CD4-positive, alpha-beta T cell treated with Interleukin-21 for 1 hour (primary cell): ENCODE results near the gene SLCO3A1.

Experiments used
- DNase-seq: peaks from one replicate; pipeline ENCODE4 v3.0.0-alpha.2; 2020

SLCO3A1 gene

GRCh38 chr15:92076541-92076940, 223.0 kb downstream of the SLCO3A1 start:
- no peak for DNase-seq

- DNase-seq, result peak; percentile 70
These were observed 224.0 kb downstream of the SLCO3A1 start for GRCh38 chr15:92077353-92078085.

DNA sequence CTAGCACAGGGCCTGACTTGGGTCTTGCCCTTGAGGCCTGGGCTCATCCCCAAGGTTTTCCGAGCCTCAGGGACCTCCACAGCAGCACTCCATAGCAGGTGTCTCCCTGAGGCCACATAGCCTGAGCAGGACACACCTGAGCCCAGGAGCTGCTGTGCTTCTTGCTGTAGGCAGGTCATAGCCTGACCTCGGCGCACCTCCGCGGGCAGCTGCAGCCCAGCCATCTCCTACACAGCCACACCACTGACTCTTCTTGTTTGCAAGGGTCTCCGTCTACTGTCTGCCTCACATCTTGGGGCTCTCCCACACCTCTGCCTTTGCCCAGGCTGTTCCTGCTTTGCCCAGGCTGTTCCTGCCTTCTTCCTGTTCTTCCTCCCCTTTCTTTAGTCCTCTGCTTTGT, 224.8 kb downstream of the SLCO3A1 start:
- no peak for DNase-seq

DNA sequence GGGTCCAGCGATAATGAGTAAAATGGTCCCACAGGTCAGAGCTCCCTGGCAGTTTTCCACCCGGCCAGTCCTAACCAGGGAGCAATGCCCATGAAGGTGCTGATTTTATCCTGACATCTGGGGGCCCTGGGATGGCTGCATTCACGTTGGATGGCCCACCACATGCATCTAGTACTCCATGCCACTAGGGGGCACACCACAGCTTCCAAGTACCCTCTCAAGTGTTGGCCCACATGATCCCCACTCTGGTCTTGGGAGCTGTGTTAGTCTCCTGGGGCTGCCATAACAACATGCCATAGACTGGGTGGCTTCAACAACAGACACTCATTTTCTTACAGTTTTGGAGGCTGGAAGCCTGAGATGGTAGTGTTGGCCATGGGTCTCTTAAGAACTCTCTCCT, 225.5 kb downstream of the SLCO3A1 start:
- DNase-seq, result peak; percentile 24

DNA sequence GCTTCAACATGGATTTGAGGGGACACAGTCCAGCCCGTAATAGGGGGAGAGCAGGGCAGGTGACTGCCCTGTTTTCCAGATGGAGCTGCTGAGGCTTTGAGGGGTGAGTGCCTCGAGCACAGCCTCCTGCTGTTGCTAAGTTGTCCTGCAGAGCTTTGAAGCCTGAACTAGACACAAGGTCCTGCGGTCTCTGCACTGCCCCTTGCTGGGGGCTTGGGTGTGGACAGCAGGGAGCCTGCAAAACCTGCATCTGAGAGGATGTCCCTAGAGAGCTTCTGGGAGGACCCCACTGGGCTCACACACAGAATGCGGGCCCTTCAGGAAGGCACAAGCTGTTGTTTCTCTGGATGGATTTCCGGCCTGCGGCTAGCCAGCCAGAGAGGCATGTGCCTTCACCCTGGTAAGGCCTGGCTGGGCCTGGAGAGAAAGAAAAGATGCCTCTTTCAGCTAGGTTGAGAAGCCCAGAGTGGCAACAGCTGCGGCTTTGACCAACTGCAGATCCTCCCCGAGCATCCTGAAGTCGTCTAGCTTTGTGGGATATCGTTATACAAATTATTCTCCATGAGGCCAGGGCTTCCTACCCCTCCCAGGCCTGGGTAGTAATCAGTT, 226.2 kb downstream of the SLCO3A1 start:
- DNase-seq, result no peak

DNA sequence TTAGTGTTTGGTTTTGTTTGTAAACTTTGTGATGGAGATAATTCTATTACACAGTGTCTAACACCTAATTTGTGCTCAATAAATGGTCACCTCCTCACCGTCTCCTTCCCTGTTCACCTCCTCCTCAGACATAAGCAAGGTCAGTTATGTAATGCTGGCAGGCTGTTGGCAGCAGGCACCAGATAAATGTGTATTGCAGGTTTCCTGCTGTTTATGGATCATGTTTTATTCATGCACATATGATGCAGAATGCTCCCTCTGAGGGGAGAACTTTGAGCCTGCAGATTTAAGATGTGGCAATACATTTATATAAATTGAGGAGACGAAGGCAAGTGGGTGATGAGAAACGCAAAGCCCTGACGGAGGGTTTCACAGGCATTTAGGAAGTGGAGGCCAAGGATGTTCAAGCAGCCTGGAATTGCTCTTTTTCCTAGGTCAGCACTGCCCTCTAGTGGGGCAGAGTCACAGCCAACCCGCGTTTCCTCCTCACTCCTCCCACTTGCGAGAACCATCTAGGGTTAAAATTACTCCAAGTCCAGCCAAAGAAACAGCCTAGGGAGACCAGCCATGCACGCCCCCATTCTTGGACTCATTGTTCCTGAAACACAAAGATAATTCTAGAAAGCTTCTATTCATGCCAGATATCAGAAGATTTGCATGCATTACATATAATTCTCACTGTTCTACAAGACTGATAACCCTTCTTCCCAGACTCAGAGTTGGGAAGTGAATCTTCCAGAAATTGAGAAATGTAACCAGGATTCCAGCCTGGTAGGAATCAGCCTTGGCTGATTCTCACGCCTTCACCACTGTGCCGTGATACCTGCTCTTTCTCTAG, 228.7 kb downstream of the SLCO3A1 start:
- peak; percentile 54 for DNase-seq

- no peak for DNase-seq
These were observed 229.7 kb downstream of the SLCO3A1 start for GRCh38 chr15:92083190-92083589.

DNA sequence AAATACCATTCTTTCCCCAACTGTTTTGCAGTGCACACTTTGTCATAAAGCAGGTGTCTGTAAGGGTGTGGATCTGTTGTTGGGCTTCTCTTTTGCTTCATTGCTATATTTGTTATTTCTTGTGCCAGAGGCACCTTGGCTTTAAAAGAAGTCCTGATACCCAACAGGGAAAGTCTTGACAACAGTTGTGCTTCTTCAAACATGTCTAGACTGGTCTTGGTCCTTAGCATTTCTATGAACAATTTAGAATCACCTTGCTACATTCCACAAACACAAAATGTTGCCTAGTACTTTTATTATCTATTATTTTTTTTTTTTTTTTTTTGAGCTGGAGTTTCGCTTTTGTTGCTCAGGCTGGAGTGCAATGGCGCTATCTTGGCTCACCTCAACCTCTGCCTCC, 233.7 kb downstream of the SLCO3A1 start:
- no peak for DNase-seq

DNA sequence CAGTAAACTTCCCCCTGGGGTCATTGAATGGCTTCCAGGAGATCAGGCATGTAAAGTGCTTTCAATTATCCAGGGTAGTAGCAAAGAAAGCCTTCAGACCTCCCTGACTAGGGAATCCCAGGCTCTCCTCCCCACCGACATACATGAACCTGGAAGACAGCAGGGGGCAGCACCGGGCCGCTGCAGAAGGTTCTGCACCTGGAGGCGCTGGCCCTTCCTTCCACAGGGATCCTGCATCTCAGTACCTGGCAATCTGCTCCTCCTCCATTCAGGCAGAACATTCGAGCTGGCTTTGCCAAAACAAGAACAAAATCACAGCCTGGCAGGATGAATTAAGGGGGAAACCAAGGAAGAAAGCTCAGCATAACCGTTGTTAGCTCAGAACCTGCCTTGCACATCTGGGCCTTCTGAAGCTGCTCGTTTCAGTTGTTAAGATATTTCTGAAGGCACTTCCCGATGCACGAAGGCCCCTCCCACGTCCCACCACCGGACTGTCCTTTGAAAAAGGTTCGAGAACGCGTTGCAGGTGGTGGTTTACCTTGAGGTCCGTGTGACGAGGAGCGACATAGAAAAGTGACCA, 237.7 kb downstream of the SLCO3A1 start:
- no peak for DNase-seq

GRCh38 chr15:92092289-92093105, 239.0 kb downstream of the SLCO3A1 start:
- DNase-seq, result no peak

- DNase-seq, result peak; percentile 65
These were observed 242.2 kb downstream of the SLCO3A1 start for GRCh38 chr15:92095693-92096092.

DNA sequence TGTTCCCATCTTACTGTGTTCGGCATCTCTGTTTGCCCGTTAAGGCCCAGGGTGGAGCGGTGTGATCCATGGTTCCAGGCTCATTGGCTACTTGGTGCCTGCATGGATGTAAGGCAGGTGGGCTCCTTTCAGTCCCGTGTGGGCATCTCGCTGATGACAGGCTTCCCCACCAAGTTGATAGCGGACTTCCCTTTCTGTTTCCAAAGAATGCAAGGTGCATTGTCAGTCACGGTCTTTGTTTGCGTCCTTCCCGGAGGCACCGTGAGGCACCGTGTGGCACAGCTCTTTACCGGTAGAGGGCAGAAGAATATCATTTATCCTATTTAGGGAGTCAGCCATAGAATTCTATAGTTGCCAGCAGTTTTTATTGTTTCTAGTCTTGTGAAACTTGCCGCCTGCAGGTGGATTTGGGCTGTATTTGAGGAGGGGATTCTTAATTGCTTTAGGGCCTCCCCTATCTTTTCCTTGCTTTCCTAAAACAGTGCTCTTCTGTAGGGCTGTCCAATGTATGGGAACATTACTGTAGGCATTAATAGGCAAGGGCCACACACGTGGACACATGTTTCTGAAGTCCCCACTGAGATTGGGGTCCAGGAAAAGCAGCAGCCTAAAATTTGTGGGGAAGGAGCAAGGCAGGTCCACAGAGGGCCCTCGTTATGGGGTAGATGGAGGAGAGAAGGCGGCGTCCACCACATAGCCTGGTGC, 244.1 kb downstream of the SLCO3A1 start:
- peak; percentile 68 for DNase-seq

GRCh38 chr15:92098869-92099268, 245.4 kb downstream of the SLCO3A1 start:
- DNase-seq, result no peak

DNA sequence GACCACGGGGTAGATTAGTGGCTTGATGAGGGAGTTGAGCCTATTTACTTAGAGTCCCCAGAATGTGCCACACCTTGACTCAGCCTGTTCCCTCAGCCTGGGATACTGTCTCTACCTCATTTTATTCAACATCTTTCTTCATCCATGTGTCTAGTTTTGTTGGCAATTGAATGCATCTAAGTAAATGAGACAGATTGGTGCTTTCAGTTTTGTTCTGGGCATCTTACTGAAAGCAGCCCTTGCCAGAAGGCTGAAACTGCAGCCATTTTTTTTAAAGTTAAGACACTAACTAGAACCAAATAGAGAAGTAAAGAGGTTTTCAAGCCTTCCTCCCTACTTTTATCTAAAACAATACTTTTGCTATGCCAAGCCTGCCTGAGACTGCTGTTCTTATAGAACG, 246.8 kb downstream of the SLCO3A1 start:
- DNase-seq, result no peak

- DNase-seq, result no peak
These were observed 247.2 kb downstream of the SLCO3A1 start for GRCh38 chr15:92100751-92101150.

GRCh38 chr15:92101708-92102394, 248.3 kb downstream of the SLCO3A1 start:
- no peak for DNase-seq

DNA sequence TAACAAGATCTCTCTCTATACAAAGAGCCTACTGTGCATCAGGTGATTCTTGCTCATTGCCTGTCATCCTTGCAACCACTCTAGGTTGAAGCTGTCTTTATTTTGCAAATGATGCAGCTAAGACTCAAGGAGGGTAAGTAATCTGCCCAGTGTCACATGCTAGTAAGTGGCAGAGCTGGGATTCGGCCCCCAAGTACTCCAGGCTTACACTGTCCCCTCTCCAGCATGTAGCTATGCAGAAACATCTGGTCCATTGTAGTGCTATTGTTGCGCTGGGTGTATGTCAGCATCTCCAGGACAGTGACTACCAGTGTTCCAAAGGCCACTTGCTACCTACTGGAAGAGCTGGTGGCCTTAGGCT, 248.9 kb downstream of the SLCO3A1 start:
- DNase-seq, result no peak

- DNase-seq, result no peak
These were observed 250.6 kb downstream of the SLCO3A1 start for GRCh38 chr15:92104072-92104471.

DNA sequence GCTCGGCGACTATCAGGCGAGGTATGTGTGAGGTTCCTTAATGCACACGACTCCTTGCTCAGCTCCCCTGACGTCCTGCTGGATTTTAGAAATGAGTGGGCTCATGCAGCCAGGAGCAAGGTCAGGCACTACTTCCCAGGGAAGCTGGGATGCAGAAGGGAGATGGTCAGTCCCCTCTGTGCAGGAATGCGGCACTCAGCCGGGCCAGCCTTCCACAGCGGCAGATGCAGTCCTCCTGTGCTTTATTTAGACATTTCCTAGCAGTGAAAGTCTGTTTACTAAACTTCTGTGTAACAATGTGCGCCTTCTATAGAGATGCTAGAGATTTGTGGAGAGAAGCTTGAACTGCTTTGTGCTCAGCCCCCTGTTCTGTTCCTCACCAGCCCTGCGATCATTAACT, 252.1 kb downstream of the SLCO3A1 start:
- DNase-seq, result no peak

GRCh38 chr15:92107510-92107909, 254.0 kb downstream of the SLCO3A1 start:
- DNase-seq, result no peak

GRCh38 chr15:92109191-92109873, 255.8 kb downstream of the SLCO3A1 start:
- DNase-seq, result no peak
